Astrocyte of the spinal cord (primary cell): Measurements from ENCODE around the gene MPV17L2.

ENCODE experiments used
- DNase-seq: peaks from one replicate; pipeline ENCODE4 v3.0.0; 2011; ENCODE audit warnings: low read depth, low spot score
- H3K4me3 ChIP-seq: 2 replicates; pipeline ENCODE4 v1.5.1; 2011; ENCODE audit warnings: low read depth, mild to moderate bottlenecking, low read length, moderate library complexity
- CTCF ChIP-seq: IDR thresholded peaks from 2 replicates; pipeline ENCODE4 v1.5.1; 2012; ENCODE audit warnings: low read depth, mild to moderate bottlenecking, low read length, inconsistent platforms
- in situ Hi-C: cut with HindIII; loops from 2 replicates; pipeline ENCODE4 v1.10.0; 2017; ENCODE audit warnings: low sequenced_read_pairs

Gene MPV17L2

GRCh38 chr19:18225702-18226468 lies 32.9 kb downstream of the MPV17L2 start, which contains the start of gene PDE4C:
PDE4C (minus strand) TSS chr19:18226438; CDS start chr19:18226415, 23 bp downstream.
- no peak within 1 kb of the TSS for H3K4me3 ChIP-seq
- in situ Hi-C loops, result no loop called here
- no peak for DNase-seq
- no peak for TF ChIP-seq CTCF

- no peak for TF ChIP-seq CTCF
- no peak for DNase-seq
- in situ Hi-C loops, result no loop called here
- no peak overlapping the region for H3K4me3 ChIP-seq
These were observed 34.1 kb downstream of the MPV17L2 start for GRCh38 chr19:18226956-18227780.

GRCh38 chr19:18227781-18228271 lies 34.8 kb downstream of the MPV17L2 start:
- no peak for DNase-seq
- no peak overlapping the region for H3K4me3 ChIP-seq
- in situ Hi-C loops, result no loop called here
- TF ChIP-seq CTCF, result no peak

- in situ Hi-C loops, result no loop called here
- H3K4me3 ChIP-seq, result no peak overlapping the region
- peak; percentile 48 for TF ChIP-seq CTCF
- DNase-seq, result no peak
These were observed 36.5 kb downstream of the MPV17L2 start for GRCh38 chr19:18229474-18229873.

GRCh38 chr19:18229915-18230314 lies 36.9 kb downstream of the MPV17L2 start:
- in situ Hi-C loops, result no loop called here
- no peak overlapping the region for H3K4me3 ChIP-seq
- DNase-seq, result no peak
- TF ChIP-seq CTCF, result no peak

GRCh38 chr19:18230941-18231734 lies 38.1 kb downstream of the MPV17L2 start:
- in situ Hi-C loops, result no loop called here
- no peak overlapping the region for H3K4me3 ChIP-seq
- no peak for TF ChIP-seq CTCF
- DNase-seq, result no peak
